ENCODE results near the gene EIF3B.
"Not testable (repeated sequence)": the region's sequence is repeated elsewhere in the genome, so short reads cannot be mapped to it uniquely, and the experiment has no call there.

EIF3B gene

GRCh38 chr7:2354186-2354938 is at the start of gene EIF3B:
Gene EIF3B, plus strand, starts transcription at chr7:2354827. Its CDS starts 95 bp downstream, at chr7:2354922.
- DNase-seq: peak; percentile 95

- not testable (repeated sequence) for DNase-seq
Measured at GRCh38 chr7:2305258-2305657, 49.4 kb upstream of the EIF3B start.

- no peak for DNase-seq
Measured at GRCh38 chr7:2306688-2307087, 47.9 kb upstream of the EIF3B start.

- no peak for DNase-seq
Measured at GRCh38 chr7:2307690-2308107, 46.9 kb upstream of the EIF3B start.

GRCh38 chr7:2309889-2310331 is 44.7 kb upstream of the EIF3B start:
- DNase-seq: no peak

GRCh38 chr7:2312267-2312929 is 42.2 kb upstream of the EIF3B start:
- DNase-seq: no peak

- DNase-seq: no peak
Measured at GRCh38 chr7:2313450-2314208, 41.0 kb upstream of the EIF3B start.

GRCh38 chr7:2314209-2314955 is 40.2 kb upstream of the EIF3B start, which contains the start of gene SNX8:
Gene SNX8, minus strand, starts transcription at chr7:2314441. Its CDS starts 20 bp downstream, at chr7:2314421.
- DNase-seq: peak; percentile 72

- not testable (repeated sequence) for DNase-seq
Measured at GRCh38 chr7:2314956-2315530, 39.6 kb upstream of the EIF3B start.

- no peak for DNase-seq
Measured at GRCh38 chr7:2315787-2316186, 38.8 kb upstream of the EIF3B start.

- no peak for DNase-seq
Measured at GRCh38 chr7:2316578-2316977, 38.0 kb upstream of the EIF3B start.

GRCh38 chr7:2317556-2318293 is 36.9 kb upstream of the EIF3B start:
- no peak for DNase-seq

GRCh38 chr7:2321020-2321419 is 33.6 kb upstream of the EIF3B start:
- DNase-seq: no peak

GRCh38 chr7:2325162-2325561 is 29.5 kb upstream of the EIF3B start:
- DNase-seq: no peak

GRCh38 chr7:2326951-2327350 is 27.7 kb upstream of the EIF3B start:
- DNase-seq: no peak

GRCh38 chr7:2330493-2330892 is 24.1 kb upstream of the EIF3B start:
- no peak for DNase-seq

- no peak for DNase-seq
Measured at GRCh38 chr7:2331707-2332106, 22.9 kb upstream of the EIF3B start.

GRCh38 chr7:2332606-2333231 is 21.9 kb upstream of the EIF3B start:
- DNase-seq: not testable (repeated sequence)

- no peak for DNase-seq
Measured at GRCh38 chr7:2336626-2337299, 17.9 kb upstream of the EIF3B start.

- DNase-seq: not testable (repeated sequence)
Measured at GRCh38 chr7:2347351-2348063, 7.1 kb upstream of the EIF3B start.

Measured in NCI-H1417 treated with DMSO at 0.1 percent for 48 hours (cell line).